ENCODE results near the gene MXRA5. TPM values are rescaled to one million over a fixed set of nuclear protein-coding genes. Genes with fewer than 3 reads are reported as not detected.

MXRA5 gene
- total and polyA plus RNA-seq, 9 of the 15 experiments (the other 6 are each of a cell fraction or from before 2014, with no cell fraction given) = 0.02 TPM; not detected in 8

DNA sequence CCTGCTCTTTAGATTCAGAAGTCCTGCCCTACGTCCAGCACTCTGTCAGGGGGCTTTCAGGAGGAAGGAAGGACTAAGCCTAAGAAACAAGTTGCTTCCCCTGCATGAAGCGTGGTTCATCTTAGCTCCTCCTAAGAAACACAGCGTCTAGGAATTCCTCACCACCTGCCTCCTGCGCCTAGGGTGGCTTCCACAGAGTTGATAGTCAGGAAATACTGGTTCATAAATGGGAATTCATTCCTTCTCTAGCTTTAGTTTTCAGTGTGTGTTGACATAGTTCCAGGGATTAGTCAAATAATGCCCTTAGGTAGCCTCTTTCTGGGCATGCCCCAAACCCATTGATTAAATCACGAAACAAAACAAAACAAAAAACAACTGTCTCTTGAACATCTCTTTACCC lies 1.7 kb upstream of the MXRA5 start (continued):
- TF ChIP-seq RBM14 (IDR thresholded peaks at IDR 0.05; ENCODE audit: borderline replicate concordance, insufficient read depth, low read depth, low read length) (no peak), HCFC1 (IDR thresholded peaks at IDR 0.05; ENCODE audit: low read depth, low read length) (no peak)

DNA sequence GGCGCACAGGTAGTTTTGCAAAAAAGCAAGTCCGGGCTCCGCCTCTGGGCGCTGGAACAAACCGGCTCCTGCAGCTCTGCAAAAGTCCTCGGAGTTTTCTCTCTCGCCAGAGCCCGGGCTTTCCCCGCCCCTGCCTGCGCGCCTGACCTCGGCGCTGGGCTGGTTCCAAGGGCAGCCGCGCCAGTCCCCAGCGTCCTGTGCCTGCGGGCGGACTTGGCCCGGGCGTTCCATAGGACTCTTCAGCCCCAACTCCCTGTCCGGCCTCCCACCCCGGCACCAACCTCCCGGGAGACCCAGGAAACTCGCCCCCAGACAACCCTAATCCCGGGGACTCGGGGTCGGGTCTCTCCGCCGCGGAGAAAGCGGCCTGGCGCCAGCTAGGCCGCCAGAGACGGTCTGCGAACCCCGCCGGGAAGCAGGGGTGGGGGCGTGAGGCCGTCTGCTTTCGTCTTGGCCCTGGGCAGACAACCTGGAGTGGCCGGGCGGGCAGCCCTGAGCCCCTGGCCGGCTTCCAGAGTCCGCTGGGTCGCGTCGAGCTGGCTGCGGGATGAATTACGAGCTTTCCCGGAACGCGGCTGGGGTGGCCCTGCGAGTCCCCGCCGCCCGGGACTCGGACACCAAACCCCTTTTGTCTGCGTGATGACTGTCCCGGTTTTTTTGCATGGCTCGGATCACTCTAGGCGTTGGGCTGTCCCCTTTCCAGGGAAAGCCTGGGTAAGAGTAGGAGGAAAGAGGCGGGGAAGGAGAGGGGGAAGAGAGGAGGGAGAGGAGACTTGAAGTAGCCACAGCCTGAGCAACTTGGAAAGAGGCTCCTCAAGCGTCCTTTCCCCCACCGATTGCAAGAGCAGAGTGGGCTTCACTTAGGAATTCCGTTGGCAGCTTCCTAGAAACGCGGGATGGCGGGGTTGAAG lies 916 bp downstream of the MXRA5 start:
- Histone ChIP-seq H3K79me2 (ENCODE audit: control insufficient read depth, insufficient read depth, low read length) (no peaks in the 10 kb centered on the region), H3K27ac (ENCODE audit: extremely low read depth, low read depth, low read length) (no peak overlapping the region), H3K9ac (ENCODE audit: insufficient read depth in 1 of 2, low read depth in 2 of 2, low read length in 2 of 2) (no peak overlapping the region), H3K4me3 (no peak overlapping the region), H3K9me1 (ENCODE audit: control insufficient read depth, insufficient read depth, low read length) (no peaks in the 10 kb centered on the region), H3K36me3 (ENCODE audit: control insufficient read depth, insufficient read depth, low read length) (no peaks in the 10 kb centered on the region), H3K9me3 (replicated peaks; ENCODE audit: control insufficient read depth, insufficient read depth, low read depth, low read length) (no peaks in the 10 kb centered on the region), H3K4me2 (ENCODE audit: insufficient read depth, low read length) (no peak overlapping the region), H3K27me3 (ENCODE audit: control insufficient read depth in 2 of 2, insufficient read depth in 2 of 2, low read length in 2 of 2) (peaks cover 0 to 8% of the 10 kb centered on the region in 2 experiments; a peak in 2 of 5 replicates), H2AFZ (ENCODE audit: low read depth, low read length) (no peak overlapping the region), H3K4me1 (replicated peaks in 1 of 2; ENCODE audit: control insufficient read depth in 2 of 2, insufficient read depth in 2 of 2, low read length in 2 of 2) (no peaks in the 10 kb centered on the region), H4K20me1 (replicated peaks; ENCODE audit: control insufficient read depth, insufficient read depth, low read length) (no peaks in the 10 kb centered on the region)
- BruUV-seq (replicated peaks) = no TSS peak
- POLR2A ChIA-PET = no interaction called here
- in situ Hi-C loops (cut with MboI) (no loop called here), intact Hi-C loops (cut with micrococcal nuclease) (no loop called here)
- no peak for DNase-seq (ENCODE audit: extremely low read depth in 1 of 4, low spot score in 3 of 4)
- ATAC-seq = no peak
- WGBS (ENCODE audit: insufficient coverage, low coverage, missing lambda C conversion rate) = 2% methylated on average over 13 of the region's 68 CpGs
- no peak for TF ChIP-seq ZFX (CRISPR knock-in tag; IDR thresholded peaks at IDR 0.05)
- TF ChIP-seq, protein P1, sequence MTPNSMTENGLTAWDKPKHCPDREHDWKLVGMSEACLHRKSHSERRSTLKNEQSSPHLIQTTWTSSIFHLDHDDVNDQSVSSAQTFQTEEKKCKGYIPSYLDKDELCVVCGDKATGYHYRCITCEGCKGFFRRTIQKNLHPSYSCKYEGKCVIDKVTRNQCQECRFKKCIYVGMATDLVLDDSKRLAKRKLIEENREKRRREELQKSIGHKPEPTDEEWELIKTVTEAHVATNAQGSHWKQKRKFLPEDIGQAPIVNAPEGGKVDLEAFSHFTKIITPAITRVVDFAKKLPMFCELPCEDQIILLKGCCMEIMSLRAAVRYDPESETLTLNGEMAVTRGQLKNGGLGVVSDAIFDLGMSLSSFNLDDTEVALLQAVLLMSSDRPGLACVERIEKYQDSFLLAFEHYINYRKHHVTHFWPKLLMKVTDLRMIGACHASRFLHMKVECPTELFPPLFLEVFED (CRISPR knock-in tag; conservative IDR thresholded peaks at IDR 0.05) = no peak
- no peak for TF ChIP-seq HNRNPLL (IDR thresholded peaks at IDR 0.05; ENCODE audit: low read depth, low read length, poor library complexity, severe bottlenecking)
- TF ChIP-seq SREBF1 (IDR thresholded peaks at IDR 0.05; ENCODE audit: borderline replicate concordance, low read depth, low read length) = no peak
- no peak for TF ChIP-seq ZNF551 (CRISPR knock-in tag; IDR thresholded peaks at IDR 0.05)
- TF ChIP-seq ARID2 (IDR thresholded peaks at IDR 0.05) = no peak
- no peak for TF ChIP-seq POLR3A (IDR thresholded peaks at IDR 0.05; ENCODE audit: borderline replicate concordance, extremely low read depth, insufficient read depth, insufficient read length)
- CTCF ChIA-PET (ENCODE audit: low intra/inter-chr PET ratio) = no interaction called here
- no peak for FAIRE-seq
